Keratinocyte (primary cell): ENCODE measurements around the gene RNASE12. TPM values are rescaled to one million over a fixed set of nuclear protein-coding genes. Genes with fewer than 3 reads are reported as not detected.
"Not testable (repeated sequence)": the region's sequence is repeated elsewhere in the genome, so short reads cannot be mapped to it uniquely, and the experiment has no call there.

Source experiments
- DNase-seq: peaks from one replicate; pipeline ENCODE4 v3.0.0-alpha.2; 2011; ENCODE audit warnings: low read depth, missing footprints, low spot score
- FAIRE-seq: peaks from 2 replicates; lab custom pipeline; 2011; peaks lifted over from hg19 to GRCh38; lab: Jason Lieb, UNC
- H2AFZ ChIP-seq: 2 replicates; pipeline ENCODE4 v1.6.0; 2012; ENCODE audit warnings: low read length, control low read depth, inconsistent platforms; ENCODE audit not compliant: control insufficient read depth
- H3K27ac ChIP-seq: 2 replicates; pipeline ENCODE4 v1.5.1; 2011; ENCODE audit warnings: low read length; ENCODE audit not compliant: control insufficient read depth, insufficient read depth
- H3K27me3 ChIP-seq: 3 replicates; pipeline ENCODE4 v1.6.0; 2011; ENCODE audit warnings: low read length; ENCODE audit not compliant: control insufficient read depth, insufficient read depth; ENCODE audit errors: extremely low read depth
- H3K36me3 ChIP-seq, 2 experiments: 2 replicates in 1 of 2; 3 replicates in 1 of 2; pipeline ENCODE4 v1.5.1; 2011; ENCODE audit warnings: low read length in 2 of 2, mild to moderate bottlenecking in 1 of 2; ENCODE audit not compliant: control insufficient read depth in 2 of 2, insufficient read depth in 2 of 2; ENCODE audit errors: extremely low read depth in 1 of 2
- H3K4me1 ChIP-seq: 3 replicates; pipeline ENCODE4 v1.5.1; 2011; ENCODE audit warnings: low read length; ENCODE audit not compliant: control insufficient read depth, insufficient read depth; ENCODE audit errors: extremely low read depth
- H3K4me2 ChIP-seq: 3 replicates; pipeline ENCODE4 v1.6.0; 2011; ENCODE audit warnings: low read depth, low read length; ENCODE audit not compliant: control insufficient read depth, insufficient read depth; ENCODE audit errors: extremely low read depth
- H3K4me3 ChIP-seq, 3 experiments: fragments of 200-600 bp in 1 of 3; sonication (generic) in 1 of 3; 2 replicates in 2 of 3; 3 replicates in 1 of 3; pipeline ENCODE4 v1.5.1; 2011 to 2016; ENCODE audit warnings: low read length in 3 of 3, mild to moderate bottlenecking in 3 of 3, control low read depth in 2 of 3, inconsistent platforms in 1 of 3, low read depth in 1 of 3, mixed read lengths in 1 of 3, mixed run types in 1 of 3, moderate library complexity in 1 of 3; ENCODE audit not compliant: control insufficient read depth in 2 of 3, insufficient read depth in 2 of 3; ENCODE audit errors: extremely low read depth in 1 of 3
- H3K79me2 ChIP-seq: 2 replicates; pipeline ENCODE4 v1.6.0; 2012; ENCODE audit warnings: low read length; ENCODE audit not compliant: control insufficient read depth, insufficient read depth
- H3K9ac ChIP-seq: 3 replicates; pipeline ENCODE4 v1.6.0; 2011; ENCODE audit warnings: low read length; ENCODE audit not compliant: control insufficient read depth, insufficient read depth; ENCODE audit errors: extremely low read depth
- H3K9me1 ChIP-seq: 3 replicates; pipeline ENCODE4 v1.6.0; 2011; ENCODE audit warnings: low read length; ENCODE audit not compliant: control insufficient read depth, insufficient read depth; ENCODE audit errors: extremely low read depth
- H3K9me3 ChIP-seq: 2 replicates; pipeline ENCODE4 v1.5.1; 2012; ENCODE audit warnings: low read depth, low read length; ENCODE audit not compliant: control insufficient read depth
- H4K20me1 ChIP-seq: 3 replicates; pipeline ENCODE4 v1.6.0; 2011; ENCODE audit warnings: low read length; ENCODE audit not compliant: control insufficient read depth, insufficient read depth; ENCODE audit errors: extremely low read depth
- EZH2 ChIP-seq: IDR thresholded peaks from one replicate; pipeline ENCODE4 v1.6.1; 2012; ENCODE audit warnings: inconsistent platforms, mild to moderate bottlenecking, low read length, moderate library complexity
- dilution Hi-C: fragments of 300-500 bp; cut with MboI; formaldehyde crosslinking; loops from one replicate; pipeline ENCODE4 v1.7.0; 2020; ENCODE audit warnings: low sequenced_read_pairs; ENCODE audit not compliant: extremely low pct_ligation_motif_present
- polyA plus RNA-seq, 5 experiments: library from polyadenylated mRNA; depleted of rRNA in 3 of 5; stranded (reverse) in 3 of 5; stranded (forward) in 1 of 5; unstranded in 1 of 5; fragments of >200 nt; gene quantifications; 1 replicate in 1 of 5; 2 replicates in 3 of 5; 3 replicates in 1 of 5; pipeline versions ENCODE4 v1.2.1 to v1.2.3, GENCODE V29; 2011 to 2012; ENCODE audit warnings: missing spikeins in 2 of 5, low read depth in 1 of 5, low replicate concordance in 1 of 5
- TF ChIP-seq, protein P1 (sequence below), 3 experiments: IDR thresholded peaks in 1 of 3; conservative IDR thresholded peaks in 1 of 3; optimal IDR thresholded peaks in 1 of 3; 2 replicates in 2 of 3; 3 replicates in 1 of 3; pipeline versions ENCODE3 to v1.5.1; 2011; ENCODE audit warnings: low read length in 3 of 3, mild to moderate bottlenecking in 3 of 3, moderate library complexity in 2 of 3, control low read depth in 1 of 3, inconsistent platforms in 1 of 3; ENCODE audit not compliant: insufficient read depth in 2 of 3; ENCODE audit errors: extremely low read depth in 1 of 3

Gene RNASE12
- polyA plus RNA-seq, 1 donor (not counting 4 experiments of a cell fraction or from before 2014, with no cell fraction given): not detected

DNA sequence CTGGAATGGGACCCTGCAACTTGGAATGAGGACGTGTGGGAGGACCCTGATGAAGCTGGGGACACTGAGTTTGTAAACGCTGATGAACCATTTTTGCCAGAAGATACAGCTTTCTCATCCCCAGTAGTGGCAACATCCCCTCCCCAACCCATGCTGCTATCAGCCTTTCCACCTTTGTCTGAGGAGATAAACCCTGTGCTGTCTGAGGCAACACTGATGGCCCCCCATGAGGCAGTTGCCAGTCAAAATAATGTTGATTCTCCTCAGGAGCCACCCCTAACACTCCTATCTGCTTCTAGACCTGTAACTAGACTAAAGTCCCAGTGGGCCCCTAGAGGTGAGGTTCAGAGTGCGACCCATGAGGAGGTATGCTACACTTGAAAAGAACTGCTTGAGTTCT is 22.8 kb downstream of the RNASE12 start:
- H3K4me1 ChIP-seq: no peaks in the 10 kb centered on the region
- H3K9ac ChIP-seq: no peak overlapping the region
- no peak overlapping the region for H3K27ac ChIP-seq
- H4K20me1 ChIP-seq: no peaks in the 10 kb centered on the region
- FAIRE-seq (no peak), DNase-seq (no peak)
- H3K9me3 ChIP-seq: no peaks in the 10 kb centered on the region
- H3K27me3 ChIP-seq: no peaks in the 10 kb centered on the region
- no peaks in the 10 kb centered on the region for H3K79me2 ChIP-seq
- TF ChIP-seq EZH2: no peak
- TF ChIP-seq, protein P1, sequence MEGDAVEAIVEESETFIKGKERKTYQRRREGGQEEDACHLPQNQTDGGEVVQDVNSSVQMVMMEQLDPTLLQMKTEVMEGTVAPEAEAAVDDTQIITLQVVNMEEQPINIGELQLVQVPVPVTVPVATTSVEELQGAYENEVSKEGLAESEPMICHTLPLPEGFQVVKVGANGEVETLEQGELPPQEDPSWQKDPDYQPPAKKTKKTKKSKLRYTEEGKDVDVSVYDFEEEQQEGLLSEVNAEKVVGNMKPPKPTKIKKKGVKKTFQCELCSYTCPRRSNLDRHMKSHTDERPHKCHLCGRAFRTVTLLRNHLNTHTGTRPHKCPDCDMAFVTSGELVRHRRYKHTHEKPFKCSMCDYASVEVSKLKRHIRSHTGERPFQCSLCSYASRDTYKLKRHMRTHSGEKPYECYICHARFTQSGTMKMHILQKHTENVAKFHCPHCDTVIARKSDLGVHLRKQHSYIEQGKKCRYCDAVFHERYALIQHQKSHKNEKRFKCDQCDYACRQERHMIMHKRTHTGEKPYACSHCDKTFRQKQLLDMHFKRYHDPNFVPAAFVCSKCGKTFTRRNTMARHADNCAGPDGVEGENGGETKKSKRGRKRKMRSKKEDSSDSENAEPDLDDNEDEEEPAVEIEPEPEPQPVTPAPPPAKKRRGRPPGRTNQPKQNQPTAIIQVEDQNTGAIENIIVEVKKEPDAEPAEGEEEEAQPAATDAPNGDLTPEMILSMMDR (optimal IDR thresholded peaks at IDR 0.05 in 1 of 3, IDR thresholded peaks at IDR 0.05 in 1 of 3, conservative IDR thresholded peaks at IDR 0.05 in 1 of 3; ENCODE audit: extremely low read depth in 1 of 3, insufficient read depth in 2 of 3, low read length in 3 of 3): no peak
- no peak overlapping the region for H3K4me3 ChIP-seq
- no peak overlapping the region for H3K4me2 ChIP-seq
- dilution Hi-C loops: no loop called here
- no peaks in the 10 kb centered on the region for H3K9me1 ChIP-seq
- H2AFZ ChIP-seq: no peak overlapping the region
- H3K36me3 ChIP-seq: no peaks in the 10 kb centered on the region

DNA sequence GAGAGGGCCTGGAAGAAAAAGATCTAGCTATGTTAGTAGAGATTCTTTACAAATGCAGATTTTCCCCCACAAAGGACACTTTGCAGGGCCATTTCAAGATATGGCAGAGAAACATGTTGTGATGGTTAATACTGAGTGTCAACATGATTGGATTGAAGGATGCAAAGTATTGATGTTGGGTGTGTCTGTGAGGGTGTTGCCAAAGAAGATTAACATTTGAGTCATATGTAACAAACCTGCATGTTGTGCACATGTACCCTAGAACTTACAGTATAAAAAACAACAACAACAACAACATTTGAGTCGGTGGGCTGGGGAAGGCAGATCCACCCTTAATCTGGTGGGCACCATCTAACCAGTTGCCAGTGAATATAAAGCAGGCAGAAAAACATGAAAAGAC is 24.0 kb downstream of the RNASE12 start:
- H3K27ac ChIP-seq, H4K20me1 ChIP-seq, H3K4me1 ChIP-seq, H3K4me3 ChIP-seq, H3K4me2 ChIP-seq, H3K36me3 ChIP-seq, H3K27me3 ChIP-seq, H3K79me2 ChIP-seq, DNase-seq, H3K9me1 ChIP-seq, FAIRE-seq, H2AFZ ChIP-seq, H3K9ac ChIP-seq, H3K9me3 ChIP-seq, dilution Hi-C loops: not testable (repeated sequence)

DNA sequence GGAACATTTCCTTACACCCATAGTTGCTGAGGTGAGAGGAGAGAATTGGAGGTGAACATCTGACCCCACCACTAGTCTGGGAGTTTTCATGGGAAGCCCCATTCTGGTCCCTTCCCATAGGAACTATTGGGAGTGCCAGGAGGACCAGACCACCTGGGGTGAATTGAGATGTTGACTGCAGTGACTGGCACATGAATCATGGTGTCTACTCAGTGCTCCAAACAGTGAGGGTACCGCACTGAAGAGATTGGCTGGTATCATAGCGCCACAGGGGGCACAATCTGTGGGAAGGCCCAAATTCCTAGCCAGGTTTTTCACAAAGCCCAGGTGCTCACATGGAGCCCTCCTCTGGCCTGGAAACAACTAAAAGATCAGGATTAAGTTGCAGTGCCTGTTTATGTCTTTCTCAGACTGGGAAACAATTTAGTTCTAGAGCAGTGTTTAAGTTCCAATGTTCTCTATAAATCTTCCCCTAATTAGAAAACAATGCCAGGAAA is 26.6 kb downstream of the RNASE12 start:
- TF ChIP-seq EZH2: no peak
- TF ChIP-seq, protein P1 (optimal IDR thresholded peaks at IDR 0.05 in 1 of 3, IDR thresholded peaks at IDR 0.05 in 1 of 3, conservative IDR thresholded peaks at IDR 0.05 in 1 of 3; ENCODE audit: extremely low read depth in 1 of 3, insufficient read depth in 2 of 3, low read length in 3 of 3): no peak
- no peaks in the 10 kb centered on the region for H3K27me3 ChIP-seq
- H3K4me2 ChIP-seq: no peak overlapping the region
- H2AFZ ChIP-seq: no peak overlapping the region
- no peaks in the 10 kb centered on the region for H4K20me1 ChIP-seq
- no peaks in the 10 kb centered on the region for H3K9me3 ChIP-seq
- no peak overlapping the region for H3K9ac ChIP-seq
- dilution Hi-C loops: no loop called here
- FAIRE-seq (no peak), DNase-seq (no peak)
- no peaks in the 10 kb centered on the region for H3K36me3 ChIP-seq
- no peaks in the 10 kb centered on the region for H3K79me2 ChIP-seq
- no peaks in the 10 kb centered on the region for H3K4me1 ChIP-seq
- no peak overlapping the region for H3K27ac ChIP-seq
- no peak overlapping the region for H3K4me3 ChIP-seq
- no peaks in the 10 kb centered on the region for H3K9me1 ChIP-seq
